ENCODE data around the gene IRAK2.

- TF ChIP-seq CTCF (IDR thresholded peaks at IDR 0.05) (no peak), POLR2AphosphoS5 (IDR thresholded peaks at IDR 0.05; ENCODE audit: low read depth, low read length) (no peak)
These were observed 25.0 kb downstream of the IRAK2 start for GRCh38 chr3:10189557-10190354.

Data from Panc1 (cell line).